ENCODE results near the gene ADRA2C.

GRCh38 chr4:3725936-3726870 is 40.0 kb upstream of the ADRA2C start:
- TF ChIP-seq CTCF (IDR thresholded peaks at IDR 0.05), result no peak
- no peak for TF ChIP-seq POLR2A (IDR thresholded peaks at IDR 0.05)
